Neural cell (in vitro differentiated cells): ENCODE results near the gene NOS1AP. TPM values are rescaled to one million over a fixed set of nuclear protein-coding genes. Genes with fewer than 3 reads are reported as not detected.

ENCODE experiments used
- H2AFZ ChIP-seq: fragments of 200-600, 300-800 bp; sonication (generic), shearing (Covaris generic); 2 replicates; pipeline ENCODE4 v1.6.0; 2014; ENCODE audit warnings: low read depth, mild to moderate bottlenecking, antibody characterized with exemption, low read length, moderate library complexity
- H3F3A ChIP-seq: fragments of 200-600 bp; shearing (Covaris generic); 2 replicates; pipeline ENCODE4 v1.6.1; 2016; ENCODE audit warnings: mild to moderate bottlenecking, moderate library complexity, mixed read lengths, antibody characterized with exemption, low read length; ENCODE audit not compliant: insufficient read depth, poor library complexity, severe bottlenecking
- H3K27ac ChIP-seq: fragments of 200-600, 300-800 bp; sonication (generic), shearing (Covaris generic); 2 replicates; pipeline ENCODE4 v1.5.1; 2014; ENCODE audit warnings: mild to moderate bottlenecking, low read length, moderate library complexity
- H3K27me3 ChIP-seq: fragments of 300-800, 200-600 bp; sonication (generic), shearing (Covaris generic); 2 replicates; pipeline ENCODE4 v1.6.0; 2014; ENCODE audit warnings: mild to moderate bottlenecking, low read depth, low read length, moderate library complexity; ENCODE audit not compliant: insufficient read depth
- H3K36me3 ChIP-seq: fragments of 300-800, 200-600 bp; sonication (generic), shearing (Covaris generic); 2 replicates; pipeline ENCODE4 v1.5.1; 2014; ENCODE audit warnings: mild to moderate bottlenecking, antibody characterized with exemption, low read length, moderate library complexity; ENCODE audit not compliant: insufficient read depth
- H3K4me2 ChIP-seq: fragments of 300-800, 200-600 bp; sonication (generic), shearing (Covaris generic); 2 replicates; pipeline ENCODE4 v1.6.0; 2014; ENCODE audit warnings: mild to moderate bottlenecking, low read length
- H3K4me3 ChIP-seq: fragments of 300-800, 200-600 bp; sonication (generic), shearing (Covaris generic); 2 replicates; pipeline ENCODE4 v1.5.1; 2014; ENCODE audit warnings: mild to moderate bottlenecking, low read length, moderate library complexity
- H3K79me2 ChIP-seq: fragments of 200-600 bp; shearing (Covaris generic); replicated peaks from 2 replicates; pipeline ENCODE4 v1.6.0; 2014; ENCODE audit warnings: mild to moderate bottlenecking, low read length, moderate library complexity; ENCODE audit not compliant: insufficient read depth
- H3K9ac ChIP-seq: fragments of 300-800, 200-600 bp; sonication (generic), shearing (Covaris generic); 2 replicates; pipeline ENCODE4 v1.6.1; 2016; ENCODE audit warnings: mild to moderate bottlenecking, low read length, mixed read lengths
- H3K9me2 ChIP-seq: fragments of 200-600 bp; shearing (Covaris generic); 2 replicates; pipeline ENCODE4 v1.6.1; 2016; ENCODE audit warnings: mild to moderate bottlenecking, low read length, mixed read lengths; ENCODE audit not compliant: insufficient read depth
- H3K9me3 ChIP-seq: fragments of 200-600, 300-800 bp; sonication (generic), shearing (Covaris generic); 2 replicates; pipeline ENCODE4 v1.6.1; 2016; ENCODE audit warnings: mild to moderate bottlenecking, mixed run types, low read length, moderate library complexity, mixed read lengths
- H4K20me1 ChIP-seq: fragments of 200-600 bp; shearing (Covaris generic); 2 replicates; pipeline ENCODE4 v1.6.1; 2016; ENCODE audit warnings: mild to moderate bottlenecking, mixed run types; ENCODE audit not compliant: insufficient read depth
- EP300 ChIP-seq: fragments of 450-650 bp; conservative IDR thresholded peaks from 2 replicates; pipeline ENCODE4 v1.6.1; 2014; ENCODE audit warnings: antibody characterized with exemption, mild to moderate bottlenecking, moderate library complexity; ENCODE audit not compliant: poor library complexity, severe bottlenecking
- EZH2 ChIP-seq: fragments of 200-600, 300-800 bp; shearing (Covaris generic), sonication (generic); IDR thresholded peaks from 2 replicates; pipeline ENCODE4 v1.6.1; 2014; ENCODE audit warnings: antibody characterized with exemption, low read length, borderline replicate concordance, mild to moderate bottlenecking; ENCODE audit not compliant: insufficient read depth, poor library complexity, severe bottlenecking
- MXI1 ChIP-seq: fragments of 450-650 bp; conservative IDR thresholded peaks from 2 replicates; pipeline ENCODE4 v1.6.1; 2014; ENCODE audit warnings: antibody characterized with exemption, mild to moderate bottlenecking; ENCODE audit not compliant: poor library complexity, severe bottlenecking
- POLR2AphosphoS5 ChIP-seq: IDR thresholded peaks from 2 replicates; pipeline ENCODE4 v1.6.1; 2012
- RAD21 ChIP-seq: fragments of 450-650 bp; conservative IDR thresholded peaks from 2 replicates; pipeline ENCODE4 v1.6.1; 2014; ENCODE audit warnings: antibody characterized with exemption, mild to moderate bottlenecking, moderate library complexity
- SMC3 ChIP-seq: fragments of 450-650 bp; conservative IDR thresholded peaks from 2 replicates; pipeline ENCODE4 v1.6.1; 2014; ENCODE audit warnings: antibody characterized with exemption, mild to moderate bottlenecking, moderate library complexity; ENCODE audit not compliant: poor library complexity
- TAF1 ChIP-seq: IDR thresholded peaks from 2 replicates; pipeline ENCODE4 v1.6.1; 2012; ENCODE audit warnings: low read depth
- polyA plus RNA-seq: library from polyadenylated mRNA; depleted of rRNA; stranded (reverse); fragments of >200 nt; gene quantifications from 2 replicates; pipeline ENCODE4 v1.2.3, GENCODE V29; 2014
- TF ChIP-seq, protein P1 (sequence below): IDR thresholded peaks from 2 replicates; pipeline ENCODE4 v1.6.1; 2012; ENCODE audit warnings: borderline replicate concordance

The NOS1AP gene
- polyA plus RNA-seq, 1 donor from 2014 or later: 5.3 TPM

DNA sequence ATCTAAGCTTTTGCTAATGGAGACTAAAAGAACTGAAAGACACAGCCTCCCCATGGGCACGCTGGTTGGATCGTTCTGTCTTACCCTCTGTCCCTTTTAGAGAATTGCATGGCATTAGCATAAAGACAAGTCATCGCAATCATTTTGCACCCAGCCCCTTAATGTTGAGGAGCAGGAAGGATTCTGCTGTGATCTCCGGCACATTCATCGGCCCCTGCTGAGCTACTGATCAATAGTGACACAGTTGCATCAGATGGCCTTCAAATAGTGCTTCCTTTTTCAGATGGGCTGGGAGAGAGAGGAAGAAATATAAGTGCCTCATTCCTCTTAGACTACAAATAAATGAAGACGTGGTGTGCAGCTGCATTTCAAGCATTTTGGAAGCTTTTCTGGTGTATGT is 75.4 kb downstream of the NOS1AP start:
- no peaks in the 10 kb centered on the region for H3K27me3 ChIP-seq
- H3F3A ChIP-seq: peaks cover 6% of the 10 kb centered on the region
- H3K9me3 ChIP-seq: no peaks in the 10 kb centered on the region
- peak overlapping the region; percentile 16 for H3K4me2 ChIP-seq
- no peaks in the 10 kb centered on the region for H3K36me3 ChIP-seq
- H2AFZ ChIP-seq: peak overlapping the region; percentile 41
- TF ChIP-seq MXI1 (peak; percentile 2), SMC3 (no peak), RAD21 (peak; percentile 23), POLR2AphosphoS5 (peak; percentile 52), EP300 (peak; percentile 39)
- TF ChIP-seq, protein P1, sequence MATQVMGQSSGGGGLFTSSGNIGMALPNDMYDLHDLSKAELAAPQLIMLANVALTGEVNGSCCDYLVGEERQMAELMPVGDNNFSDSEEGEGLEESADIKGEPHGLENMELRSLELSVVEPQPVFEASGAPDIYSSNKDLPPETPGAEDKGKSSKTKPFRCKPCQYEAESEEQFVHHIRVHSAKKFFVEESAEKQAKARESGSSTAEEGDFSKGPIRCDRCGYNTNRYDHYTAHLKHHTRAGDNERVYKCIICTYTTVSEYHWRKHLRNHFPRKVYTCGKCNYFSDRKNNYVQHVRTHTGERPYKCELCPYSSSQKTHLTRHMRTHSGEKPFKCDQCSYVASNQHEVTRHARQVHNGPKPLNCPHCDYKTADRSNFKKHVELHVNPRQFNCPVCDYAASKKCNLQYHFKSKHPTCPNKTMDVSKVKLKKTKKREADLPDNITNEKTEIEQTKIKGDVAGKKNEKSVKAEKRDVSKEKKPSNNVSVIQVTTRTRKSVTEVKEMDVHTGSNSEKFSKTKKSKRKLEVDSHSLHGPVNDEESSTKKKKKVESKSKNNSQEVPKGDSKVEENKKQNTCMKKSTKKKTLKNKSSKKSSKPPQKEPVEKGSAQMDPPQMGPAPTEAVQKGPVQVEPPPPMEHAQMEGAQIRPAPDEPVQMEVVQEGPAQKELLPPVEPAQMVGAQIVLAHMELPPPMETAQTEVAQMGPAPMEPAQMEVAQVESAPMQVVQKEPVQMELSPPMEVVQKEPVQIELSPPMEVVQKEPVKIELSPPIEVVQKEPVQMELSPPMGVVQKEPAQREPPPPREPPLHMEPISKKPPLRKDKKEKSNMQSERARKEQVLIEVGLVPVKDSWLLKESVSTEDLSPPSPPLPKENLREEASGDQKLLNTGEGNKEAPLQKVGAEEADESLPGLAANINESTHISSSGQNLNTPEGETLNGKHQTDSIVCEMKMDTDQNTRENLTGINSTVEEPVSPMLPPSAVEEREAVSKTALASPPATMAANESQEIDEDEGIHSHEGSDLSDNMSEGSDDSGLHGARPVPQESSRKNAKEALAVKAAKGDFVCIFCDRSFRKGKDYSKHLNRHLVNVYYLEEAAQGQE: peak; percentile 19
- H3K9ac ChIP-seq: peak overlapping the region; percentile 58
- H3K4me3 ChIP-seq: peak overlapping the region; percentile 52
- H4K20me1 ChIP-seq: no peaks in the 10 kb centered on the region
- peaks cover 43% of the 10 kb centered on the region for H3K79me2 ChIP-seq
- no peaks in the 10 kb centered on the region for H3K9me2 ChIP-seq
- peak overlapping the region; percentile 84 for H3K27ac ChIP-seq

DNA sequence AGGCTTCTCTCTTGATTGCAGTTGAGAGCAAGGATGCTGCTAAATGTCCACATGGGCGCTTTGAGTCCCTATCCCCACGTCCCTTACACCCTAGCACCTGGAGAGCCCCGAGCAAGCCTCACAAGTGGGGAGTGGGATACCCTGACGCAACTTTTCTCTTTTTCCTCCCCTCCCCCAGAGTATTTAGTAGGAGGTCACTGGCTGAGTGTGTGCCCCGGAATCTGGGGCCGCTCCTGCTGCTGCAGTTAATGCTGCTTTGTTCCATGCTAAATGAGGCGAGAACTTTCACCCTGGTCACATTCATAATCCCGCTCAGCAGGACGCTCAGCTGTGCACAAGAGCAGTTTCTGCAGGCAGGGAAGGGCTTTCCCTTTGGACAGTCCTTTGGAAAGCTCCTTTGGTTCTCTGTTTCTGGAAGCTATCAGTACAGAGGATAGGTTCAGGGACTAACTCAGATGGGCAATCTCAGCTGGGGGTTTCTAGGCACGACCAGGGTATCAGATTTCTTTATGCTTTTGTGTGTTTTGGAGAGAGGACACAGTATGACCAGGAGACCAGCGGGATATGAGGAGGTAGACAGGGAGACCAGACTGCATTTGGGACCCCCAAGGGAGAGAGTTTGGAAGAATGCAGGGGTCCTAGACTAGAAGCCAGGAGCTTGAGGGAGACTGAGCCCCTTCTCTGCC is 75.9 kb downstream of the NOS1AP start:
- H3K9me3 ChIP-seq: no peaks in the 10 kb centered on the region
- H3K9me2 ChIP-seq: no peaks in the 10 kb centered on the region
- H3F3A ChIP-seq: peaks cover 6% of the 10 kb centered on the region
- H3K36me3 ChIP-seq: no peaks in the 10 kb centered on the region
- H2AFZ ChIP-seq: peak overlapping the region; percentile 11
- peaks cover 44% of the 10 kb centered on the region for H3K79me2 ChIP-seq
- no peaks in the 10 kb centered on the region for H3K27me3 ChIP-seq
- peak overlapping the region; percentile 52 for H3K4me3 ChIP-seq
- H3K4me2 ChIP-seq: peak overlapping the region; percentile 42
- peak overlapping the region; percentile 58 for H3K9ac ChIP-seq
- TF ChIP-seq EP300 (no peak), EZH2 (no peak), TAF1 (no peak), RAD21 (no peak), MXI1 (no peak), POLR2AphosphoS5 (no peak), SMC3 (no peak)
- TF ChIP-seq, protein P1: no peak
- peak overlapping the region; percentile 84 for H3K27ac ChIP-seq
- no peaks in the 10 kb centered on the region for H4K20me1 ChIP-seq
